ENCODE data around the gene AIFM3.

Gene AIFM3

DNA sequence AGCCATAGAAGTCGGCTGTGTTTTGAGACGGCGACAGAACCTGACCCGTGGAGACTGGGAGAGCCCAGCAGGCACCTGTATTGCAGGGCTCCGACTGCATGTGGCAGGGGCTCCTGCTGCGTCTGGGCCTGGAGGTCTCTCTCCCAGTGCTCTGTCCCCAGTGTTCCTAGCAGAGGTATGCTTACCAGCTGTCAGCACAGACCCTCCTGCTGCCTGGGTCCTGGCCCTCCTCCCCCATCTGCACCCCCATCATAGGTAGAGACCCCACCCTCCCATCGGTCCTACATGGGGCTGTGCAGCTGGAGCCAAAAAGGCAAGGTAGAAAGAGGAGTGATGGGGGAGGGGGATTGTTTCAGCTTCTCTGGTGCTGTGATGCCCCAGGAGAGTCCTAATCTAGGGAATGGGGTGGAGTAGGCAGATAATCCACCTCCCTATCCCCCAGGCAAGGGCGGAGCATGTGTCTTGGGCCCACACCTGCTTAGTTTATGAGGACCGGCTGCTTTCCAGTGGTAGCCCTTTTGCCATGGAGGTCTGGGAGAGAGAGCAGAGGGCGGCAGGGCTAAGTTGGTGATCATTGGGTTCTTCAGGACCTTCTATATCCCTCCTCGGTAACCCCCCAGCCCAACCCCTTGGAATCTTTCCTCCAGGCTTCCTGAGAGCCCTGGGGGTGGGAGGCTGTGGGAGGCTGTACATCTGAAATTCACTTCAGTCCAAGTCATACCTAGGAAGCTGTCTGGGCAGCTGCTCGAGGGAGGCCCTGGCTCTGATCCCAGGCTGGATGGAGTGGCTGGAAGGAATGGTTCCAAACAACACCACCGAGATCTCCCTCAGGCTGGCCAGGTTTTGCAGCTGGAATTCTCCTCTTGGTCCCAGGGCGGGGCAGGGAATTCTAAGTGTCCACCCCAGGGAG, 60.0 kb downstream of the AIFM3 start:
- no peak for DNase-seq (ENCODE audit: low read depth in 2 of 2)

DNA sequence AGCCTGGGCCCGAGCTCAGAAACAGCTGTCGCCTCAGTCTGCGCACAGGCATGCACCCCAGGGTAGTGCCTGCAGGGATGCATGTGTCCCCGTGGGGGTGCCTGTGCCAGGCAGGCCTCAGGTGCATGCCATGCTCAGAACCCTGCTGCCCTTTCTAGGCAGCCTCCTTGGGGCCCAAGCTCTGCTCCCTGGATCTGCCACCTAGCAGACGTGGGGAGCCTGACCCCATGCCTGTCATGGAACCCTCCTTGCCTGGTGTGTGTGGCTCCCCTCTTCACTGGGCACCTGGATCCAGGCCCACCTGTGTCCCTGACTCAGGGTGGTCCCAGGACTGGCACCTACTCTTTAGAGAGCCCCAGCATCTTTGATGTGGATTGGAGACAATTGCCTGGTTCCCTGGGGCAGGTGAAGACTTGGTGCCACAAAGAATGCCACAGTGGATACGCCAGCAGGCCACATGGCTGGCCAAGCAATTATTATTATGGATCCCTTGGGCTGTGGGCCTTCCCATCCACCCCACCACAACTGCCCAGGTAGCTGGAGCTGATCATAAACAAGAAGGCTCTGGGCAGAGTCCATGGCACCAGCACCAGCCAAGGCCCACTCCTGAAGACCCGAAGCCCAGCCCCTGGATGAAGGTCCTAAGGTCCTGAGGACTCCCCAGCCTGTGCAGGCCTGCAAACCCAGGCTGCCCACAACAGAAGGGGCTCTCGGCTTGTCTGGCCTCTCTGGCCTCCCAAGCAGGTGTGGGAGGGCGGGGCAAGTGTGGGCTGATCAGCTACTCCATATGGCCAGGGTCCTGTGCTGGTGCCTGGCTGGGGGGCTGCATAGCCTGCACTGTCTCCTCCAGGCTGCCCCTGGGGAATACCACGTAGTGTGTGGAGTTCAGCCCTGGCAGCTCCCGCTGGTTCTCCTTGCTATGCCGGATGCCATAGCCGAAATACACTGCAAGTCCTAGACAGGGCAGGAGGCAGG, 61.5 kb downstream of the AIFM3 start:
- no peak for DNase-seq (ENCODE audit: low read depth in 2 of 2)

DNA sequence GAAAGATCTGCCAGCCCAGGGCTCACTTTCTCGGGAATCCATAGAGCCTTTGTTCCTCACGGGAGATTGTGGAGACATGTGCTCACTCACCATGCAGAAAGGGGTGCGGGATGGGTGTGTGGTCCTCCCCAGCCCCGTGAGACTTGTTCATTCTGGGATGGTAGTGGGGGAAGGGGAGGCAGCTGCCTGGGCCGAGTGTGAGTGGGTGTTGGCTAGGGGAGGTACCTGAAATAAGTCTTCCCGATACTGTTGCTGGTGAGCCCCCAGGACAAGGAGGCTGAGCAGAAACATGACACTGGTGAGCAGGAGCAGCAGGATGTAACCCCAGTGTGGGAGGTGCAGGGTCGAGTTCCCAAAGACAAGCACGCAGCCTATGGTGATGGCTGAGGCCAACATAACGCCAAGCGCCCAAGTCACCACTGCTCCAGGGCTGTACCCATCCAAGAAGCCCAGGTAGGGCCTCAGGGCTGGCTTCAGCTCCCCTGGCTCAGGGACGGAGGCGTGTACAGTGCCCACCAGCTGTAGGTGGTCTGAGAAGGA, 62.5 kb downstream of the AIFM3 start:
- no peak for DNase-seq (ENCODE audit: low read depth in 2 of 2)

DNA sequence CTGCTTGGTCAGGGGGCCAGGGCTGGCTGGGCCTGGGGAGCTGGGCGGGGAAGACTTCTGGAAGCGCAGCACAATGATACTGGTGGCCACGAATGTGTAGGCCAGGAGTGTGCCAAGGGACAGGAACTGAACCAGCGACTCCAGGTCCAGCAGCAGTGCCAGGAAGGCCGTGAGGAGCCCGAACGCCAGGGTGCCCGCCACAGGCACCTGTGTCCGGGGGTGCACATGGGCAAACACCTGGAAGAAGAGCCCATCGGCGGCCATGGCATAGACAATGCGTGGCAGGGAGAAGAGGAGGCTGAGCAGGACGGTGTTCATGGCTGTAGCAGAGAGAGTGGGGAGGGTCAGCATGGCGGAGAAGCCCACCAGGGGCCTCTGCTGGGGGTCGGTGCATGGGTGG, 63.0 kb downstream of the AIFM3 start:
- DNase-seq (ENCODE audit: low read depth in 2 of 2): no peak
